HG02870 (cell line): ENCODE measurements around the gene HADHB.
A peak's percentile ranks its signal among the peaks of the same experiment; 100 is the strongest.
"Not testable (repeated sequence)": the region's sequence is repeated elsewhere in the genome, so short reads cannot be mapped to it uniquely, and the experiment has no call there.

Source experiments
- ATAC-seq: cut with Tn5 transposase; IDR thresholded peaks from one replicate; pipeline ENCODE4 v1.9.1; 2021; ENCODE audit warnings: mild to moderate bottlenecking, moderate library complexity; ENCODE audit not compliant: unreplicated experiment

Gene HADHB

GRCh38 chr2:26243470-26244308 is 1.1 kb upstream of the HADHB start:
- ATAC-seq = no peak

GRCh38 chr2:26245231-26245732 is 543 bp downstream of the HADHB start:
- peak; percentile 12 for ATAC-seq

GRCh38 chr2:26245810-26246209 is 1.1 kb downstream of the HADHB start:
- ATAC-seq = peak; percentile 53

GRCh38 chr2:26246818-26247217 is 2.1 kb downstream of the HADHB start:
- no peak for ATAC-seq

GRCh38 chr2:26249625-26250024 is 4.9 kb downstream of the HADHB start:
- no peak for ATAC-seq

- no peak for ATAC-seq
Observed at GRCh38 chr2:26251893-26252292, 7.2 kb downstream of the HADHB start.

GRCh38 chr2:26255759-26256384 is 11.1 kb downstream of the HADHB start:
- ATAC-seq = no peak

- ATAC-seq = not testable (repeated sequence)
Observed at GRCh38 chr2:26258836-26259235, 14.1 kb downstream of the HADHB start.

- ATAC-seq = no peak
Observed at GRCh38 chr2:26268213-26268612, 23.5 kb downstream of the HADHB start.

- not testable (repeated sequence) for ATAC-seq
Observed at GRCh38 chr2:26268670-26269385, 24.1 kb downstream of the HADHB start.

- ATAC-seq = no peak
Observed at GRCh38 chr2:26269571-26270158, 24.9 kb downstream of the HADHB start.

- no peak for ATAC-seq
Observed at GRCh38 chr2:26270373-26270772, 25.6 kb downstream of the HADHB start.

- no peak for ATAC-seq
Observed at GRCh38 chr2:26273501-26273900, 28.8 kb downstream of the HADHB start.

GRCh38 chr2:26274058-26274613 is 29.4 kb downstream of the HADHB start:
- no peak for ATAC-seq

- no peak for ATAC-seq
Observed at GRCh38 chr2:26276484-26277227, 31.9 kb downstream of the HADHB start.

- no peak for ATAC-seq
Observed at GRCh38 chr2:26279886-26280285, 35.1 kb downstream of the HADHB start.

- no peak for ATAC-seq
Observed at GRCh38 chr2:26281226-26281625, 36.5 kb downstream of the HADHB start.

GRCh38 chr2:26283606-26284005 is 38.9 kb downstream of the HADHB start:
- no peak for ATAC-seq

- no peak for ATAC-seq
Observed at GRCh38 chr2:26284132-26284531, 39.4 kb downstream of the HADHB start.

GRCh38 chr2:26285931-26286330 is 41.2 kb downstream of the HADHB start:
- ATAC-seq = no peak
